ENCODE data around the gene CCSAP. TPM values are rescaled to one million over a fixed set of nuclear protein-coding genes. Genes with fewer than 3 reads are reported as not detected.

CCSAP gene
- total RNA-seq, 4 donors from 2014 or later, result 0.44 to 1.1 (median 0.81) TPM

GRCh38 chr1:229316166-229316565 is 26.7 kb downstream of the CCSAP start:
- intact Hi-C loops (cut with DNase I; ENCODE audit: low total_unique reads) (no loop called here), in situ Hi-C loops (cut with MboI; ENCODE audit: low sequenced_read_pairs in 4 of 4) (no loop called here)
- H3K36me3 ChIP-seq, result peaks cover 0 to 7% of the 10 kb centered on the region in 2 donors
- H3K9me3 ChIP-seq, result no peaks in the 10 kb centered on the region
- TF ChIP-seq POLR2A (IDR thresholded peaks at IDR 0.05) (no peak), CTCF (IDR thresholded peaks at IDR 0.05 in 4 of 5, conservative IDR thresholded peaks at IDR 0.05 in 1 of 5) (no peak)
- peaks cover 0 to under 1% of the 10 kb centered on the region in 2 donors for H3K4me1 ChIP-seq
- H3K4me3 ChIP-seq, result no peak overlapping the region
- H3K27ac ChIP-seq, result no peak overlapping the region
- no peaks in the 10 kb centered on the region for H3K27me3 ChIP-seq
- ATAC-seq (no peak), DNase-seq (no peak)

DNA sequence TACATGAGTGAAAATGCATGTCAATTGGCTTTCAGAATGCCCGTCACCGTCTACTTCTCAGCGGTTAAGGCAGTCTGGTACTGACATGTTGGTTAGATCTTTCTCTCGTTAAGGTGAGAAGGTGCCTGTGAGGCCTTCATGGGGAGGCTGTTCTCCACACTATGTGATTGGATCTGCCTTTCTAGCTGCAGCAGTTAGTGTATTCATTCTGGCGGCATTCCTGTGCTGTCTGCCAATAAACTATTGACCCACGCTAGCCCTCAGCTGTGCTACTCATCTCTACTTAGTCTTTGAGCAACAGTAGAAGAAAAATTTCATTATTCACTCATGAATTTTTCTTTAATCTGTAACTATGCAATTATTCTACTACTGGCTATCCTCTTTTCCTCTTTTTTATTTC is 32.0 kb downstream of the CCSAP start:
- peaks cover 9 to 14% of the 10 kb centered on the region in 2 donors for H3K4me1 ChIP-seq
- DNase-seq (no peak), ATAC-seq (no peak)
- no peak overlapping the region for H3K4me3 ChIP-seq
- H3K36me3 ChIP-seq, result peaks cover 0 to 6% of the 10 kb centered on the region in 2 donors
- H3K27ac ChIP-seq, result no peak overlapping the region
- H3K9me3 ChIP-seq, result no peaks in the 10 kb centered on the region
- no peaks in the 10 kb centered on the region for H3K27me3 ChIP-seq
- in situ Hi-C loops (cut with MboI; ENCODE audit: low sequenced_read_pairs in 4 of 4) (no loop called here), intact Hi-C loops (cut with DNase I; ENCODE audit: low total_unique reads) (no loop called here)
- TF ChIP-seq CTCF (IDR thresholded peaks at IDR 0.05 in 4 of 5, conservative IDR thresholded peaks at IDR 0.05 in 1 of 5), result no peak
- TF ChIP-seq POLR2A (IDR thresholded peaks at IDR 0.05), result no peak

GRCh38 chr1:229309684-229310083 is 33.2 kb downstream of the CCSAP start:
- DNase-seq, result no peak
- intact Hi-C loops (cut with DNase I; ENCODE audit: low total_unique reads) (no loop called here), in situ Hi-C loops (cut with MboI; ENCODE audit: low sequenced_read_pairs in 4 of 4) (no loop called here)
- Histone ChIP-seq H3K4me1 (peaks cover 9 to 14% of the 10 kb centered on the region in 2 donors), H3K9me3 (no peaks in the 10 kb centered on the region), H3K4me3 (no peak overlapping the region), H3K36me3 (peaks cover 0 to 9% of the 10 kb centered on the region in 2 donors), H3K27me3 (no peaks in the 10 kb centered on the region), H3K27ac (no peak overlapping the region)
- no peak for ATAC-seq
- TF ChIP-seq CTCF (IDR thresholded peaks at IDR 0.05 in 4 of 5, conservative IDR thresholded peaks at IDR 0.05 in 1 of 5), result no peak
- TF ChIP-seq POLR2A (IDR thresholded peaks at IDR 0.05), result no peak

DNA sequence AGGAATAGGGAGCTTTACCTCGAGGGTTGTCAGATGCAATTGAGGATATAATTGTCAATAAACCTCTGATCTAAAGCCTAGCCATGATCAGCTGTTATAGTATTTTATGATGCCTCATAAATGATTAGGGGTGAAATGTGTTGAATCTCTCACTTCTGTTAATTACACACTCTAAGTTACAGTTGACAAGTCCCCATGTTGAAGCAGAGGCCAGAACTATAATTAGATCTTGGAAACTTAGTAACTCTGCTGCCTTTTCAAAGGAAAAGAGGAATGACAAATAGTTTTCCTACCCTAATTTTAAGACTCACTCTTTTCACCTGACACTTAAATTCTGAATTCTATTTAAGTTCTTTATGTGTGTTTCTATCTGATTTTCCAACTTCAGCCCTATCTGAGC is 33.8 kb downstream of the CCSAP start:
- H3K36me3 ChIP-seq, result peaks cover 0 to 15% of the 10 kb centered on the region in 2 donors
- intact Hi-C loops (cut with DNase I; ENCODE audit: low total_unique reads), result no loop called here
- ATAC-seq, result no peak

More for the DNA sequence above, 33.8 kb downstream of the CCSAP start:
- TF ChIP-seq POLR2A (IDR thresholded peaks at IDR 0.05) (no peak), CTCF (IDR thresholded peaks at IDR 0.05 in 4 of 5, conservative IDR thresholded peaks at IDR 0.05 in 1 of 5) (no peak)
- H3K9me3 ChIP-seq, result no peaks in the 10 kb centered on the region
- no peaks in the 10 kb centered on the region for H3K27me3 ChIP-seq
- H3K27ac ChIP-seq, result no peak overlapping the region
- in situ Hi-C loops (cut with MboI; ENCODE audit: low sequenced_read_pairs in 4 of 4), result no loop called here
- peaks cover 9 to 14% of the 10 kb centered on the region in 2 donors for H3K4me1 ChIP-seq
- H3K4me3 ChIP-seq, result no peak overlapping the region
- DNase-seq, result no peak

Measured in gastrocnemius medialis (tissue), 4 donors.